GM12875 (cell line): ENCODE data around the gene GPR158.

ENCODE experiments used
- H3K4me3 ChIP-seq: one replicate; pipeline ENCODE4 v1.5.1; 2011; ENCODE audit warnings: low read depth, low read length, control low read depth
- CTCF ChIP-seq: IDR thresholded peaks from 2 replicates; pipeline ENCODE4 v1.5.1; 2011; ENCODE audit warnings: low read depth, mild to moderate bottlenecking, control low read depth, inconsistent platforms, low read length, moderate library complexity, borderline replicate concordance; ENCODE audit not compliant: insufficient read depth

GPR158 gene

GRCh38 chr10:25334445-25334844, 159.6 kb downstream of the GPR158 start:
- no peak for TF ChIP-seq CTCF
- no peak overlapping the region for H3K4me3 ChIP-seq

- no peak overlapping the region for H3K4me3 ChIP-seq
- TF ChIP-seq CTCF: no peak
Observed at GRCh38 chr10:25336330-25336729, 161.5 kb downstream of the GPR158 start.

- no peak for TF ChIP-seq CTCF
- no peak overlapping the region for H3K4me3 ChIP-seq
Observed at GRCh38 chr10:25338271-25338670, 163.5 kb downstream of the GPR158 start.

GRCh38 chr10:25339966-25340365, 165.2 kb downstream of the GPR158 start:
- TF ChIP-seq CTCF: no peak

GRCh38 chr10:25349520-25349919, 174.7 kb downstream of the GPR158 start:
- no peak for TF ChIP-seq CTCF
- H3K4me3 ChIP-seq: no peak overlapping the region

More at GRCh38 chr10:25339966-25340365, 165.2 kb downstream of the GPR158 start:
- H3K4me3 ChIP-seq: no peak overlapping the region

GRCh38 chr10:25356609-25357008, 181.8 kb downstream of the GPR158 start:
- H3K4me3 ChIP-seq: no peak overlapping the region
- no peak for TF ChIP-seq CTCF

GRCh38 chr10:25357269-25357668, 182.5 kb downstream of the GPR158 start:
- no peak overlapping the region for H3K4me3 ChIP-seq
- no peak for TF ChIP-seq CTCF
